ENCODE data around the gene SYMPK.

Gene SYMPK

DNA sequence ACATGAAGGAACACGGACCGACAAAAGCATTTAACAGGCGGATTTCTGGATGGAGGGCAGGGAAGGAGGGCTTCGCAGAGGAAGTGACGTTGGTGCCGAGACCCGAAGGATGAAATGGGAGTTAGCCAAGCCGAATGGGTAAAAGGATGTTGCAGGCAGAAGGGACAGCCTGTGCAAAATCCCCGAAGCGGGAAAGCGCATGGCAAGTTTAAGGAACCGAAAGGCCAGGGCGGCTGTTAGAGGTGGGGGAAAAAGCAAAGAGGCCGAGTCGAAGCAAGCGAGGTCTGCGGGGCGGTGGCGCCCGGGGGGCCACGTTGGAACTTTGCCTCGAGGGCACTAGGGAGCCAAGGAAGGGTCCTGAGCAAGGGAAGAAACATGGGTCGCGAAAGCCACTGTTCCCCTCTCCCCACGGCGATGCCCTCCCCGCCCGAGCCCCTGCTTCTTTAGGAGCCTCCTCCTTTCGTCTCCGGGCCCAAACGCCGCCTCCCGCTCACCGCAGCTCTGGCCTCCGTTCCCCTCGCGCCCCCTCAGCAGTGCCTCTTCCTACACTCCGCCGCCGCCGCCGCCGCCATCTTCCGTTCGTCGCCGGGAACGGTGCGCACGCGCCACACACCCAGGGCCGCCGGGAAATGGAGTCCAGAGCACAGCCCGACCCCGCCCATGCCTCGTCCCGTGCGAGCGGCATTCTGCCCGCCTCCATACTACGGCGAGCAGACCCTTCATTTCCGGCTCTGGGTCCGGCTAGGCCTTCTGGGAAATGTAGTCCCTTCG lies at the start of gene SYMPK:
SYMPK (minus strand) TSS at position 584 of the 771 bp plus-strand sequence. CDS start 8,652 bp downstream, outside the sequence.
- Histone ChIP-seq H3K27ac (ENCODE audit: low read depth in 2 of 2, low read length in 2 of 2) (peak within 1 kb of the TSS; percentile 84 to 96), H3K27me3 (ENCODE audit: control insufficient read depth in 2 of 2, insufficient read depth in 2 of 2, low read length in 2 of 2) (no peaks in the 10 kb centered on the region), H3K36me3 (ENCODE audit: control insufficient read depth in 2 of 2, insufficient read depth in 2 of 2, low read length in 2 of 2) (peaks cover 5 to 10% of the 10 kb centered on the region in 2 donors), H3K4me1 (ENCODE audit: control insufficient read depth in 2 of 2, insufficient read depth in 2 of 2, low read length in 2 of 2) (peaks cover 15 to 20% of the 10 kb centered on the region in 2 donors), H3K4me3 (ENCODE audit: low read length in 2 of 2) (peak within 1 kb of the TSS; percentile 89 to 96), H3K9me3 (ENCODE audit: control insufficient read depth in 2 of 2, low read length in 2 of 2) (no peaks in the 10 kb centered on the region), H3K9ac (ENCODE audit: low read depth in 1 of 2, low read length in 2 of 2) (peak within 1 kb of the TSS; percentile 82 to 86)

DNA sequence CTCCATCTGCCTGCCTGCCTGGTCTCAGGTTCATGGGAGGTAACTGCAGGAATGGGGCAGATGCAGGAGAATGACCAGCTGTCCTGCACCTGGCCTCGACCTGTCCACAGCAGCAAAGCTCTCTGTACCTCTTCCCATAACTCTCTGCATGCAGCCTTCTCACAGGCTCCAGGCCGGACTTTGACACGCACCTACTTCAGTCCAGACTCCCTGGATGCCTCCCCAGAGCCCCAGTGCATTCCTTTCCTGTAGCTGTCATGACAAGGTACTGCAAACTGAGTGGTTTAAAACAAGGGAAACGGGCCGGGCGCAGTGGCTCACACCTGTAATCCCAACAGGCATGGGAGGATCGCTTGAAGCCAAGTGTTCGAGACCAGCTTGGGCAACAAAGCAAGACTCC lies 48.3 kb upstream of the SYMPK start:
- no peaks in the 10 kb centered on the region for H3K36me3 ChIP-seq (ENCODE audit: control insufficient read depth in 2 of 2, insufficient read depth in 2 of 2, low read length in 2 of 2)
- no peaks in the 10 kb centered on the region for H3K9me3 ChIP-seq (ENCODE audit: control insufficient read depth in 2 of 2, low read length in 2 of 2)
- no peak overlapping the region for H3K9ac ChIP-seq (ENCODE audit: low read depth in 1 of 2, low read length in 2 of 2)
- H3K27me3 ChIP-seq (ENCODE audit: control insufficient read depth in 2 of 2, insufficient read depth in 2 of 2, low read length in 2 of 2): peaks cover 0 to 3% of the 10 kb centered on the region in 2 donors
- H3K4me1 ChIP-seq (ENCODE audit: control insufficient read depth in 2 of 2, insufficient read depth in 2 of 2, low read length in 2 of 2): no peaks in the 10 kb centered on the region
- H3K27ac ChIP-seq (ENCODE audit: low read depth in 2 of 2, low read length in 2 of 2): no peak overlapping the region
- H3K4me3 ChIP-seq (ENCODE audit: low read length in 2 of 2): no peak overlapping the region

DNA sequence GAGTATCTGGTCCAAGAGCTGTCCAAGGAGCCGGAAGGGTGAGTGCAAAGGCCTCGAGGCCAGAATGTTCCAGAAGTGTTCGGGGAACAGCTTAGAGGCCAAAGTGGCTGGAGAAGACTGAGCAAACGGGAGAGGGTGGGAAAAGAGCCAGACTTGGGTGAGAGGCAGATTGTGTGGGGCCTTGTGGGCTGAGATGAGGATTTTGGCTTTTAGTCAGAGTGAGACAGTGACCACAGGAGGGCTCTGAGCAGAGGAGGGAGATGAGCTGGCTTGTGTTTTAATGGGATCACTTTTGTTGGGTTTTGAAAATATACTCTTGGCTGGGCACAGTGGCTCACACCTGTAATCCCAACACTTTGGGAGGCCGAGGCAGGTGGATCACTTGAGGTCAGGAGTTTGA lies 46.0 kb upstream of the SYMPK start:
- H3K27ac ChIP-seq (ENCODE audit: low read depth in 2 of 2, low read length in 2 of 2): no peak overlapping the region
- H3K4me1 ChIP-seq (ENCODE audit: control insufficient read depth in 2 of 2, insufficient read depth in 2 of 2, low read length in 2 of 2): no peaks in the 10 kb centered on the region
- H3K36me3 ChIP-seq (ENCODE audit: control insufficient read depth in 2 of 2, insufficient read depth in 2 of 2, low read length in 2 of 2): no peaks in the 10 kb centered on the region

DNA sequence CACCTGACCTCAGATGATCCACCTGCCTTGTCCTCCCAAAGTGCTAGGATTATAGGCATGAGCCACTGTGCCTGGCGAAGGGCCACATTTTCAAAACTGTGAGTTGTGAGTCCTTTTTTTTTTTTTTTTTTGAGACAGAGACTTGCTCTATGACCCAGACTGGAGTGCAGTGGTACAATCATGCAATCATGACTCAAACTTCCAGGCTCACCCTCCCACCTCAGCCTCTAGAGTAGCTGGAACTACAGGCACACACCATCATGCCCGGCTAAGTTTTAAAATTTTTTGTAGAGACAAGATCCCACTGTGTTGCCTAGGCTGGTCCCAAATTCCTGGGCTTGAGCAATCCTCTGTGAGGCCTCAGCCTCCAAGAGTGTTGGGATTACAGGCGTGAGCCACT lies 43.3 kb upstream of the SYMPK start:
- H3K9me3 ChIP-seq (ENCODE audit: control insufficient read depth in 2 of 2, low read length in 2 of 2): no peaks in the 10 kb centered on the region
- H3K27me3 ChIP-seq (ENCODE audit: control insufficient read depth in 2 of 2, insufficient read depth in 2 of 2, low read length in 2 of 2): peaks cover 0 to 2% of the 10 kb centered on the region in 2 donors
- H3K27ac ChIP-seq (ENCODE audit: low read depth in 2 of 2, low read length in 2 of 2): no peak overlapping the region
- H3K36me3 ChIP-seq (ENCODE audit: control insufficient read depth in 2 of 2, insufficient read depth in 2 of 2, low read length in 2 of 2): no peaks in the 10 kb centered on the region
- no peak overlapping the region for H3K9ac ChIP-seq (ENCODE audit: low read depth in 1 of 2, low read length in 2 of 2)
- peaks cover 6 to 12% of the 10 kb centered on the region in 2 donors for H3K4me1 ChIP-seq (ENCODE audit: control insufficient read depth in 2 of 2, insufficient read depth in 2 of 2, low read length in 2 of 2)
- no peak overlapping the region for H3K4me3 ChIP-seq (ENCODE audit: low read length in 2 of 2)

More for the DNA sequence above, 46.0 kb upstream of the SYMPK start:
- Histone ChIP-seq H3K9me3 (ENCODE audit: control insufficient read depth in 2 of 2, low read length in 2 of 2) (no peaks in the 10 kb centered on the region), H3K27me3 (ENCODE audit: control insufficient read depth in 2 of 2, insufficient read depth in 2 of 2, low read length in 2 of 2) (peaks cover 0 to 3% of the 10 kb centered on the region in 2 donors), H3K9ac (ENCODE audit: low read depth in 1 of 2, low read length in 2 of 2) (no peak overlapping the region), H3K4me3 (ENCODE audit: low read length in 2 of 2) (no peak overlapping the region)

GRCh38 chr19:45905011-45905410 lies 42.1 kb upstream of the SYMPK start:
- Histone ChIP-seq H3K9me3 (ENCODE audit: control insufficient read depth in 2 of 2, low read length in 2 of 2) (no peaks in the 10 kb centered on the region), H3K9ac (ENCODE audit: low read depth in 1 of 2, low read length in 2 of 2) (no peak overlapping the region), H3K27ac (ENCODE audit: low read depth in 2 of 2, low read length in 2 of 2) (no peak overlapping the region), H3K36me3 (ENCODE audit: control insufficient read depth in 2 of 2, insufficient read depth in 2 of 2, low read length in 2 of 2) (no peaks in the 10 kb centered on the region), H3K4me3 (ENCODE audit: low read length in 2 of 2) (no peak overlapping the region), H3K4me1 (ENCODE audit: control insufficient read depth in 2 of 2, insufficient read depth in 2 of 2, low read length in 2 of 2) (peaks cover 14 to 15% of the 10 kb centered on the region in 2 donors), H3K27me3 (ENCODE audit: control insufficient read depth in 2 of 2, insufficient read depth in 2 of 2, low read length in 2 of 2) (no peaks in the 10 kb centered on the region)

DNA sequence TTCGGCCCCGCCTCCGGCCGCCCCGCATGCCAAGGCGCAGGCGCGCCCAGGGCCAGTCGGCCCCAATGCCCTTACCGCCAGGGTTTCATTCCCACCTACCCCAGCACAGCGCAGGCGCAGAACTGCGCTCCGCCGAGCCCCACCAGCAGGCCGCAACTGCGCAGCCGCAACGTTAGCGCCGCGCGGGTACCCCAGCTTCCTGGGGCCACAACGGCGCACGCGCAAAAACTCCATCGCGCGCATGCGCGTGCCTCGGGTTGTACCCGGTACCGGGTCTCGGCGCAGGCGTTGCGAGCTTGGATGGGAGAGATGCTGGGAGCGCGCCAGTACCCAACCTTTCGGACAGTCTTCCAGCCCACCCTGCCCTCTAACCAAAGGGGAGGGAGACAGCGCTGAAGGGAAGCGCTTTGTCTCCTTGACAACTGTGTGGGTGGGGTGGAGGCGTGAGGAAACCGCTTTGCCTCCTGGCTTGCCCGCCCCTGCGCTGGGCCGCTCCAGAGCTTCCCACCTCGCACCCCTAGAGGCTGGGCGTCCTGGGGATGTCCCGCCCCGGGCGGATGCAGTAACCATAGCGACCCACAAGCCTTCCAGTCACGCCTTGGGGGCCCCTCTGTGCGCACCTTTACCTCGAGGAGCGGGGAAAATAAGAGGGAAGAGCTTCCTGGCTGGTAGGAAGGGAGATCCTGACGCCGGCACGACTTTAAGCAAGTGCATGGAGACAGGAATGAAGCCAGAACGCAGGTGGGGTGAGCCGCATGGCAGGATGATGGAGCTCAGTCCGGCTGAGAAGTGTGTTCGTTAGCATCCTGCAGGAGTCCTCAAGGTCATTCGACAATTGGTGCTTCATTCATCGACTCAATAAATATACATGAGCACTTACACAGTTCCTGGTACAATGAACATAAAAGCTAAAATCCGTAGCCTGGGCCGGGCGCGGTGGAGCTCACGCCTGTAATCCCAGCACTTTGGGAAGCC lies 40.0 kb upstream of the SYMPK start:
- peak overlapping the region; percentile 72 to 77 for H3K27ac ChIP-seq (ENCODE audit: low read depth in 2 of 2, low read length in 2 of 2)
- H3K27me3 ChIP-seq (ENCODE audit: control insufficient read depth in 2 of 2, insufficient read depth in 2 of 2, low read length in 2 of 2): no peaks in the 10 kb centered on the region
- peaks cover 14 to 15% of the 10 kb centered on the region in 2 donors for H3K4me1 ChIP-seq (ENCODE audit: control insufficient read depth in 2 of 2, insufficient read depth in 2 of 2, low read length in 2 of 2)
- H3K9ac ChIP-seq (ENCODE audit: low read depth in 1 of 2, low read length in 2 of 2): peak overlapping the region; percentile 69 to 82
- no peaks in the 10 kb centered on the region for H3K9me3 ChIP-seq (ENCODE audit: control insufficient read depth in 2 of 2, low read length in 2 of 2)
- peak overlapping the region; percentile 87 to 92 for H3K4me3 ChIP-seq (ENCODE audit: low read length in 2 of 2)
- peaks cover 4 to 12% of the 10 kb centered on the region in 2 donors for H3K36me3 ChIP-seq (ENCODE audit: control insufficient read depth in 2 of 2, insufficient read depth in 2 of 2, low read length in 2 of 2)

DNA sequence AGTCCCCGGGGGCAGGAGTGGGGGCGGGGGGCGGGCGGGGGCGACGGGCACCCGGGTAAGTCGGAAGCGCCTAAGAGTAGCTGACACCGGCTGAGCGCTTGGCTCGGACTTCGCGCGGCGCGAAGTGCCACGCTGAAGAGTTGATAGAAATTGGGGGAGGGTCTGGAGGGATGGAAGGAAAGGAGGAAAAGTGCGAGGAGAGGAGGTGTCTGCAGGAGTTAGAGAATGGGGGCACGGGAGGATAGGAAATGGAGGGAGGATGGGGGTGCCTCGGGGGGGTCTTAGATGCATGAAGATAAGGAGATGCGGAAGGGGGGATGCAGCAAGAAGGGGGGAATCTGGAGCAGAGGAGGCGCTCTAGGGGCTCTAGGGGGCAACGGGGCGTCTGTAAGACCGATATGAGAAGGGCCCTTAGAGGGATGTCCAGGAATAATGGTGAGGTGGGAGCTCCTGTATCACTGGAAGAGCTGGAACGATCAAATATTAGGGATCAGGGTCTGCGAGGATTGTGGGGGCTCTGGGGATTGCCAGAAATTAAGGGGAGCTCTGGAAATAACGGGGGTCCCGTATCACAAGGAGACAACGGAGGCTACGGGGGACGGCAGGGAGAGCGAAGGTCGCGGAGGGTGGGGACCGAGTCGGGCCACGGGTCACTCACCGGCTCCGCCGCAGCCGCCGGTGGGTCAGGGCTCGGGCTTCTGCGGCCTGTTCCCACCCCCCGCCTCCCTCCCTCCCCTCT lies 39.1 kb upstream of the SYMPK start, which contains the start of gene MYPOP:
MYPOP (minus strand) TSS at position 702 of the 739 bp plus-strand sequence. CDS start 840 bp downstream, outside the sequence.
- Histone ChIP-seq H3K36me3 (ENCODE audit: control insufficient read depth in 2 of 2, insufficient read depth in 2 of 2, low read length in 2 of 2) (peaks cover 7 to 17% of the 10 kb centered on the region in 2 donors), H3K4me1 (ENCODE audit: control insufficient read depth in 2 of 2, insufficient read depth in 2 of 2, low read length in 2 of 2) (peaks cover 14 to 15% of the 10 kb centered on the region in 2 donors), H3K9ac (ENCODE audit: low read depth in 1 of 2, low read length in 2 of 2) (peak within 1 kb of the TSS; percentile 82 to 86), H3K4me3 (ENCODE audit: low read length in 2 of 2) (peak within 1 kb of the TSS; percentile 87 to 92), H3K27ac (ENCODE audit: low read depth in 2 of 2, low read length in 2 of 2) (peak within 1 kb of the TSS; percentile 72 to 77), H3K27me3 (ENCODE audit: control insufficient read depth in 2 of 2, insufficient read depth in 2 of 2, low read length in 2 of 2) (no peaks in the 10 kb centered on the region), H3K9me3 (ENCODE audit: control insufficient read depth in 2 of 2, low read length in 2 of 2) (no peaks in the 10 kb centered on the region)

DNA sequence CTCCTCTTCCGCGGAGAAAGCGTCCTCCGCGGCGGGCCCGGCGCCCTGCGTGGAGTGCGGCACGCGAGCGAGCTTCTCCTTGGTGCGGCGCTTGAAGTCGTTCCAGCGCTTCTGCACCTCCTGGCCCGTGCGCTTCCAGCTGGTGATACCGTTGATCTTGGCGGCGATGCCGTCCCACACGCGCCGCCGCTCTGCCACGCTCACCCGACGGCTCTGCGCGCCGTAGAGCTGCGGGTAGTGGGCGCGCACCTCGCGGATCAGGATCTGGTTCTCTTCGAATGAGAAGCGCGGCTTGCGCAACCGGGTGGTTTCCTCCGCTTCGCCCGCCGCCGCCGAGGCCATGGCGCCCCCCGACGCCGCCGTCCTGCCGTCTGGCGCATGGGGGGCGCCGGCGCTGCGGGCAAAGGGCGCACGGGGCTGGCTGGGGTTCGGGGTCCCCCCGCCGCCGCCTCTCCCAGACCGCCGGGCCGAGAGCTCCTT lies 38.5 kb upstream of the SYMPK start:
- Histone ChIP-seq H3K36me3 (ENCODE audit: control insufficient read depth in 2 of 2, insufficient read depth in 2 of 2, low read length in 2 of 2) (peaks cover 8 to 17% of the 10 kb centered on the region in 2 donors), H3K9ac (ENCODE audit: low read depth in 1 of 2, low read length in 2 of 2) (peak overlapping the region in 1 of 2 donors; percentile 27), H3K4me3 (ENCODE audit: low read length in 2 of 2) (peak overlapping the region; percentile 60 to 80), H3K4me1 (ENCODE audit: control insufficient read depth in 2 of 2, insufficient read depth in 2 of 2, low read length in 2 of 2) (peaks cover 14 to 15% of the 10 kb centered on the region in 2 donors), H3K9me3 (ENCODE audit: control insufficient read depth in 2 of 2, low read length in 2 of 2) (no peaks in the 10 kb centered on the region), H3K27ac (ENCODE audit: low read depth in 2 of 2, low read length in 2 of 2) (no peak overlapping the region), H3K27me3 (ENCODE audit: control insufficient read depth in 2 of 2, insufficient read depth in 2 of 2, low read length in 2 of 2) (no peaks in the 10 kb centered on the region)

GRCh38 chr19:45900738-45901431 lies 37.9 kb upstream of the SYMPK start:
- peak overlapping the region in 1 of 2 donors; percentile 32 for H3K4me3 ChIP-seq (ENCODE audit: low read length in 2 of 2)
- peaks cover 8 to 17% of the 10 kb centered on the region in 2 donors for H3K36me3 ChIP-seq (ENCODE audit: control insufficient read depth in 2 of 2, insufficient read depth in 2 of 2, low read length in 2 of 2)
- no peak overlapping the region for H3K9ac ChIP-seq (ENCODE audit: low read depth in 1 of 2, low read length in 2 of 2)
- no peaks in the 10 kb centered on the region for H3K27me3 ChIP-seq (ENCODE audit: control insufficient read depth in 2 of 2, insufficient read depth in 2 of 2, low read length in 2 of 2)
- H3K27ac ChIP-seq (ENCODE audit: low read depth in 2 of 2, low read length in 2 of 2): no peak overlapping the region
- H3K4me1 ChIP-seq (ENCODE audit: control insufficient read depth in 2 of 2, insufficient read depth in 2 of 2, low read length in 2 of 2): peaks cover 14 to 15% of the 10 kb centered on the region in 2 donors
- no peaks in the 10 kb centered on the region for H3K9me3 ChIP-seq (ENCODE audit: control insufficient read depth in 2 of 2, low read length in 2 of 2)

All from mucosa of rectum (tissue), 2 donors.